Mononuclear cell (primary cell): ENCODE data around the gene SHF. TPM values are rescaled to one million over a fixed set of nuclear protein-coding genes. Genes with fewer than 3 reads are reported as not detected.
"Not testable (repeated sequence)": the region's sequence is repeated elsewhere in the genome, so short reads cannot be mapped to it uniquely, and the experiment has no call there.

ENCODE experiments used
- H3K27me3 ChIP-seq: 2 replicates; pipeline ENCODE4 v1.6.0; 2011; ENCODE audit warnings: low read length, control low read depth; ENCODE audit not compliant: insufficient read depth
- H3K4me1 ChIP-seq: 2 replicates; pipeline ENCODE4 v1.5.1; 2011; ENCODE audit warnings: mild to moderate bottlenecking, low read length, control low read depth; ENCODE audit not compliant: insufficient read depth
- H3K4me3 ChIP-seq: 2 replicates; pipeline ENCODE4 v1.5.1; 2011; ENCODE audit warnings: mild to moderate bottlenecking, low read length, moderate library complexity
- H3K9me3 ChIP-seq: 2 replicates; pipeline ENCODE4 v1.5.1; 2011; ENCODE audit warnings: low read depth, mild to moderate bottlenecking, control low read depth, low read length
- total RNA-seq: library from RNA; depleted of rRNA; stranded (reverse); fragments of >200 nt; gene quantifications from one replicate; pipeline ENCODE4 v1.2.3, GENCODE V29; 2012

The SHF gene
- total RNA-seq, 1 donor: 2.1 TPM

GRCh38 chr15:45148076-45149059, 39.4 kb downstream of the SHF start:
- no peaks in the 10 kb centered on the region for H3K9me3 ChIP-seq
- no peaks in the 10 kb centered on the region for H3K4me1 ChIP-seq
- H3K27me3 ChIP-seq: no peaks in the 10 kb centered on the region
- H3K4me3 ChIP-seq: no peak overlapping the region

- no peaks in the 10 kb centered on the region for H3K9me3 ChIP-seq
- no peak overlapping the region for H3K4me3 ChIP-seq
- no peaks in the 10 kb centered on the region for H3K4me1 ChIP-seq
- H3K27me3 ChIP-seq: no peaks in the 10 kb centered on the region
Observed at GRCh38 chr15:45147606-45148005, 40.2 kb downstream of the SHF start.

- Histone ChIP-seq H3K4me3 (no peak overlapping the region), H3K4me1 (no peaks in the 10 kb centered on the region), H3K9me3 (no peaks in the 10 kb centered on the region), H3K27me3 (no peaks in the 10 kb centered on the region)
Observed at GRCh38 chr15:45146405-45146804, 41.4 kb downstream of the SHF start.

GRCh38 chr15:45144775-45145174, 43.0 kb downstream of the SHF start:
- no peaks in the 10 kb centered on the region for H3K27me3 ChIP-seq
- H3K4me3 ChIP-seq: no peak overlapping the region
- no peaks in the 10 kb centered on the region for H3K9me3 ChIP-seq
- no peaks in the 10 kb centered on the region for H3K4me1 ChIP-seq

- no peak overlapping the region for H3K4me3 ChIP-seq
- no peaks in the 10 kb centered on the region for H3K4me1 ChIP-seq
- H3K9me3 ChIP-seq: no peaks in the 10 kb centered on the region
- H3K27me3 ChIP-seq: no peaks in the 10 kb centered on the region
Observed at GRCh38 chr15:45143946-45144345, 43.8 kb downstream of the SHF start.

GRCh38 chr15:45143056-45143455, 44.7 kb downstream of the SHF start:
- Histone ChIP-seq H3K9me3 (no peaks in the 10 kb centered on the region), H3K4me1 (no peaks in the 10 kb centered on the region), H3K4me3 (no peak overlapping the region), H3K27me3 (no peaks in the 10 kb centered on the region)

DNA sequence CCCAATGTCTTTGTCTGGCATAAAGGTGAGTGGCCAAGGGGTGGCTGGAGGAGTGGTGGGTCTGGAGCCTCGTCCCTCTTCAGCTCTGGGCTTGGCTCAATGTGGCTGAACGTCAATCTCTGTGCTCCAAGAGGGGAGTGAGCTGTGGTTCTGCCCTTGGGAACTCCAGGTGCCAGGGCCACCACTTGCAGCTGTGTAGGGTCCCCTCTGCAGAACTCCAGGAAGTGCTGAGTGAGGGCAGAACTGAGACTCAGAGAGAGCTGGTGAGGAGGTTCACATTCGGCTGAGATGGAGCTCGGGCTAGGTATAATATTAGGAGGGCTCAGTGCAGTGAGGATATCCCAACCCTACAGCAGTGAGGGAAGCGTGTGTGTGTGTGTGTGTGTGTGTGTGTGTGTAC, 46.4 kb downstream of the SHF start:
- H3K9me3 ChIP-seq: no peaks in the 10 kb centered on the region
- peaks cover 6% of the 10 kb centered on the region for H3K27me3 ChIP-seq
- no peak overlapping the region for H3K4me3 ChIP-seq
- no peaks in the 10 kb centered on the region for H3K4me1 ChIP-seq

- peaks cover 11% of the 10 kb centered on the region for H3K27me3 ChIP-seq
- H3K4me3 ChIP-seq: no peak overlapping the region
- H3K9me3 ChIP-seq: no peaks in the 10 kb centered on the region
- no peaks in the 10 kb centered on the region for H3K4me1 ChIP-seq
Observed at GRCh38 chr15:45140557-45141250, 47.1 kb downstream of the SHF start.

GRCh38 chr15:45139770-45140169, 48.0 kb downstream of the SHF start:
- Histone ChIP-seq H3K9me3 (no peaks in the 10 kb centered on the region), H3K27me3 (peaks cover 15% of the 10 kb centered on the region), H3K4me3 (no peak overlapping the region), H3K4me1 (peaks cover 6% of the 10 kb centered on the region)

GRCh38 chr15:45138814-45139765, 48.7 kb downstream of the SHF start:
- Histone ChIP-seq H3K9me3 (no peaks in the 10 kb centered on the region), H3K4me3 (no peak overlapping the region), H3K27me3 (peaks cover 22% of the 10 kb centered on the region), H3K4me1 (peaks cover 7% of the 10 kb centered on the region)

- Histone ChIP-seq H3K4me1 (peaks cover 7% of the 10 kb centered on the region), H3K9me3 (no peaks in the 10 kb centered on the region), H3K4me3 (no peak overlapping the region), H3K27me3 (peaks cover 29% of the 10 kb centered on the region)
Observed at GRCh38 chr15:45137703-45138102, 50.1 kb downstream of the SHF start.

DNA sequence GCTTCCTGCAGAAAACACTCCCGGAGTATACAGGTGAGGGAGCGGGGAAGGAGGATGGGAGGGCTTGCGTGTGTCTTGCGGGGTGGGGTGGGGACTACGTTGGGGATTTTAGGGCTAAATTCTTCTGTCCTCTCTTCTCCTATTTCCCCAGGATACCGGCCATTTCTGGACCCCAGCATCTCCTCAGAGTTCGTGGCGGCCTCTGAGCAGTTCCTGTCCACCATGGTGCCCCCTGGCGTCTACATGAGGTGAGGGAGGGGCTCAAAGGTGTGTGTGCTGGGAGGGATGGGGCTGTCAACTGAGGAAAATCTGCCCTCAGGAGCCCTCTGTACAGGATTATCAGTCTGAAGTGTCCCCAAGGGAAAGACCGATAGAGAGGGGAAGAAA, 51.4 kb downstream of the SHF start:
- H3K27me3 ChIP-seq: peaks cover 34% of the 10 kb centered on the region
- no peak overlapping the region for H3K4me3 ChIP-seq
- no peaks in the 10 kb centered on the region for H3K9me3 ChIP-seq
- H3K4me1 ChIP-seq: peaks cover 7% of the 10 kb centered on the region

DNA sequence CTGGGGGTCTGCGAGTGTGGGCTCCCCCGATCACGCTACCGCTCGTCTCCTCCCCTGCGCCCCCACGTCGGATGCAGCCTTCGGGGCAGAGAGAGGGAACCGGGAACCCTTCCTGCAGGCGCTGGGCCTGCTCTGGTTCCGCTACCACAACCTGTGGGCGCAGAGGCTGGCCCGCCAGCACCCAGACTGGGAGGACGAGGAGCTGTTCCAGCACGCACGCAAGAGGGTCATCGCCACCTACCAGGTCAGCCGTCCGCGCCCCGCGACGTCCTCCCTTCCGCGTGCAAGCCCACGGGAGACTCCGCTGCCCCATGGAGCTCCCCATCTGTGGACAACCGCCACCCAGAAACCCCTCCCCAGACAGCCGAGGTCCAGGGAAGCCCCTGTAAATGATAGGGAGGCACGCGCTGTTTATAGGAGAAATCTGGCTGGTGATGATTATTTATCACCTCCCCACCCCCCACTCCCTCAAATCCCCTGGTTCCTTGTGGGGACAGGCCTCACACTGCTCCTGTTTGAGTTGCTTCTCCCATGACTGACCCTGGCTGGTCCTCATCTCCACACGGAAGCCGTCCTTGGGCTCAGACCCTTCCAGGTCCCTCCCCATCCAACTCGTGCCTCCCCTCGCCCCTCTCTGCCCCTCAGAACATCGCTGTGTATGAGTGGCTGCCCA, 51.9 kb downstream of the SHF start:
- H3K9me3 ChIP-seq, H3K4me1 ChIP-seq, H3K4me3 ChIP-seq: not testable (repeated sequence)
- H3K27me3 ChIP-seq: peaks cover 39% of the 10 kb centered on the region
